Measurements from ENCODE around the gene CCDC190.

- no peak for TF ChIP-seq EZH2 (IDR thresholded peaks at IDR 0.05)
- TF ChIP-seq, protein P1, sequence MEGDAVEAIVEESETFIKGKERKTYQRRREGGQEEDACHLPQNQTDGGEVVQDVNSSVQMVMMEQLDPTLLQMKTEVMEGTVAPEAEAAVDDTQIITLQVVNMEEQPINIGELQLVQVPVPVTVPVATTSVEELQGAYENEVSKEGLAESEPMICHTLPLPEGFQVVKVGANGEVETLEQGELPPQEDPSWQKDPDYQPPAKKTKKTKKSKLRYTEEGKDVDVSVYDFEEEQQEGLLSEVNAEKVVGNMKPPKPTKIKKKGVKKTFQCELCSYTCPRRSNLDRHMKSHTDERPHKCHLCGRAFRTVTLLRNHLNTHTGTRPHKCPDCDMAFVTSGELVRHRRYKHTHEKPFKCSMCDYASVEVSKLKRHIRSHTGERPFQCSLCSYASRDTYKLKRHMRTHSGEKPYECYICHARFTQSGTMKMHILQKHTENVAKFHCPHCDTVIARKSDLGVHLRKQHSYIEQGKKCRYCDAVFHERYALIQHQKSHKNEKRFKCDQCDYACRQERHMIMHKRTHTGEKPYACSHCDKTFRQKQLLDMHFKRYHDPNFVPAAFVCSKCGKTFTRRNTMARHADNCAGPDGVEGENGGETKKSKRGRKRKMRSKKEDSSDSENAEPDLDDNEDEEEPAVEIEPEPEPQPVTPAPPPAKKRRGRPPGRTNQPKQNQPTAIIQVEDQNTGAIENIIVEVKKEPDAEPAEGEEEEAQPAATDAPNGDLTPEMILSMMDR (IDR thresholded peaks at IDR 0.05) = no peak
- no peak for TF ChIP-seq EZH2phosphoT487 (IDR thresholded peaks at IDR 0.05)
Measured at GRCh38 chr1:162856260-162856659, 4.7 kb downstream of the CCDC190 start.
